Neural cell (in vitro differentiated cells): Measurements from ENCODE around the gene GLIS2. TPM values are rescaled to one million over a fixed set of nuclear protein-coding genes. Genes with fewer than 3 reads are reported as not detected.
"Not testable (repeated sequence)": the region's sequence is repeated elsewhere in the genome, so short reads cannot be mapped to it uniquely, and the experiment has no call there.

ENCODE experiments used
- H2AFZ ChIP-seq: fragments of 200-600, 300-800 bp; sonication (generic), shearing (Covaris generic); 2 replicates; pipeline ENCODE4 v1.6.0; 2014; ENCODE audit warnings: low read depth, mild to moderate bottlenecking, antibody characterized with exemption, low read length, moderate library complexity
- H3F3A ChIP-seq: fragments of 200-600 bp; shearing (Covaris generic); 2 replicates; pipeline ENCODE4 v1.6.1; 2016; ENCODE audit warnings: mild to moderate bottlenecking, moderate library complexity, mixed read lengths, antibody characterized with exemption, low read length; ENCODE audit not compliant: insufficient read depth, poor library complexity, severe bottlenecking
- H3K27ac ChIP-seq: fragments of 200-600, 300-800 bp; sonication (generic), shearing (Covaris generic); 2 replicates; pipeline ENCODE4 v1.5.1; 2014; ENCODE audit warnings: mild to moderate bottlenecking, low read length, moderate library complexity
- H3K27me3 ChIP-seq: fragments of 300-800, 200-600 bp; sonication (generic), shearing (Covaris generic); 2 replicates; pipeline ENCODE4 v1.6.0; 2014; ENCODE audit warnings: mild to moderate bottlenecking, low read depth, low read length, moderate library complexity; ENCODE audit not compliant: insufficient read depth
- H3K36me3 ChIP-seq: fragments of 300-800, 200-600 bp; sonication (generic), shearing (Covaris generic); 2 replicates; pipeline ENCODE4 v1.5.1; 2014; ENCODE audit warnings: mild to moderate bottlenecking, antibody characterized with exemption, low read length, moderate library complexity; ENCODE audit not compliant: insufficient read depth
- H3K4me2 ChIP-seq: fragments of 300-800, 200-600 bp; sonication (generic), shearing (Covaris generic); 2 replicates; pipeline ENCODE4 v1.6.0; 2014; ENCODE audit warnings: mild to moderate bottlenecking, low read length
- H3K4me3 ChIP-seq: fragments of 300-800, 200-600 bp; sonication (generic), shearing (Covaris generic); 2 replicates; pipeline ENCODE4 v1.5.1; 2014; ENCODE audit warnings: mild to moderate bottlenecking, low read length, moderate library complexity
- H3K79me2 ChIP-seq: fragments of 200-600 bp; shearing (Covaris generic); replicated peaks from 2 replicates; pipeline ENCODE4 v1.6.0; 2014; ENCODE audit warnings: mild to moderate bottlenecking, low read length, moderate library complexity; ENCODE audit not compliant: insufficient read depth
- H3K9ac ChIP-seq: fragments of 300-800, 200-600 bp; sonication (generic), shearing (Covaris generic); 2 replicates; pipeline ENCODE4 v1.6.1; 2016; ENCODE audit warnings: mild to moderate bottlenecking, low read length, mixed read lengths
- H3K9me2 ChIP-seq: fragments of 200-600 bp; shearing (Covaris generic); 2 replicates; pipeline ENCODE4 v1.6.1; 2016; ENCODE audit warnings: mild to moderate bottlenecking, low read length, mixed read lengths; ENCODE audit not compliant: insufficient read depth
- H3K9me3 ChIP-seq: fragments of 200-600, 300-800 bp; sonication (generic), shearing (Covaris generic); 2 replicates; pipeline ENCODE4 v1.6.1; 2016; ENCODE audit warnings: mild to moderate bottlenecking, mixed run types, low read length, moderate library complexity, mixed read lengths
- H4K20me1 ChIP-seq: fragments of 200-600 bp; shearing (Covaris generic); 2 replicates; pipeline ENCODE4 v1.6.1; 2016; ENCODE audit warnings: mild to moderate bottlenecking, mixed run types; ENCODE audit not compliant: insufficient read depth
- CTCF ChIP-seq: fragments of 450-650 bp; IDR thresholded peaks from 2 replicates; pipeline ENCODE4 v1.5.1; 2014; ENCODE audit warnings: antibody characterized with exemption, mild to moderate bottlenecking, moderate library complexity; ENCODE audit not compliant: poor library complexity, severe bottlenecking
- EP300 ChIP-seq: fragments of 450-650 bp; conservative IDR thresholded peaks from 2 replicates; pipeline ENCODE4 v1.6.1; 2014; ENCODE audit warnings: antibody characterized with exemption, mild to moderate bottlenecking, moderate library complexity; ENCODE audit not compliant: poor library complexity, severe bottlenecking
- EZH2 ChIP-seq: fragments of 200-600, 300-800 bp; shearing (Covaris generic), sonication (generic); IDR thresholded peaks from 2 replicates; pipeline ENCODE4 v1.6.1; 2014; ENCODE audit warnings: antibody characterized with exemption, low read length, borderline replicate concordance, mild to moderate bottlenecking; ENCODE audit not compliant: insufficient read depth, poor library complexity, severe bottlenecking
- MXI1 ChIP-seq: fragments of 450-650 bp; conservative IDR thresholded peaks from 2 replicates; pipeline ENCODE4 v1.6.1; 2014; ENCODE audit warnings: antibody characterized with exemption, mild to moderate bottlenecking; ENCODE audit not compliant: poor library complexity, severe bottlenecking
- POLR2AphosphoS5 ChIP-seq: IDR thresholded peaks from 2 replicates; pipeline ENCODE4 v1.6.1; 2012
- RAD21 ChIP-seq: fragments of 450-650 bp; conservative IDR thresholded peaks from 2 replicates; pipeline ENCODE4 v1.6.1; 2014; ENCODE audit warnings: antibody characterized with exemption, mild to moderate bottlenecking, moderate library complexity
- SMC3 ChIP-seq: fragments of 450-650 bp; conservative IDR thresholded peaks from 2 replicates; pipeline ENCODE4 v1.6.1; 2014; ENCODE audit warnings: antibody characterized with exemption, mild to moderate bottlenecking, moderate library complexity; ENCODE audit not compliant: poor library complexity
- TAF1 ChIP-seq: IDR thresholded peaks from 2 replicates; pipeline ENCODE4 v1.6.1; 2012; ENCODE audit warnings: low read depth
- polyA plus RNA-seq: library from polyadenylated mRNA; depleted of rRNA; stranded (reverse); fragments of >200 nt; gene quantifications from 2 replicates; pipeline ENCODE4 v1.2.3, GENCODE V29; 2014
- TF ChIP-seq, protein P1 (sequence below): IDR thresholded peaks from 2 replicates; pipeline ENCODE4 v1.6.1; 2012; ENCODE audit warnings: borderline replicate concordance

The GLIS2 gene
- polyA plus RNA-seq, 1 donor from 2014 or later: 2.6 TPM

DNA sequence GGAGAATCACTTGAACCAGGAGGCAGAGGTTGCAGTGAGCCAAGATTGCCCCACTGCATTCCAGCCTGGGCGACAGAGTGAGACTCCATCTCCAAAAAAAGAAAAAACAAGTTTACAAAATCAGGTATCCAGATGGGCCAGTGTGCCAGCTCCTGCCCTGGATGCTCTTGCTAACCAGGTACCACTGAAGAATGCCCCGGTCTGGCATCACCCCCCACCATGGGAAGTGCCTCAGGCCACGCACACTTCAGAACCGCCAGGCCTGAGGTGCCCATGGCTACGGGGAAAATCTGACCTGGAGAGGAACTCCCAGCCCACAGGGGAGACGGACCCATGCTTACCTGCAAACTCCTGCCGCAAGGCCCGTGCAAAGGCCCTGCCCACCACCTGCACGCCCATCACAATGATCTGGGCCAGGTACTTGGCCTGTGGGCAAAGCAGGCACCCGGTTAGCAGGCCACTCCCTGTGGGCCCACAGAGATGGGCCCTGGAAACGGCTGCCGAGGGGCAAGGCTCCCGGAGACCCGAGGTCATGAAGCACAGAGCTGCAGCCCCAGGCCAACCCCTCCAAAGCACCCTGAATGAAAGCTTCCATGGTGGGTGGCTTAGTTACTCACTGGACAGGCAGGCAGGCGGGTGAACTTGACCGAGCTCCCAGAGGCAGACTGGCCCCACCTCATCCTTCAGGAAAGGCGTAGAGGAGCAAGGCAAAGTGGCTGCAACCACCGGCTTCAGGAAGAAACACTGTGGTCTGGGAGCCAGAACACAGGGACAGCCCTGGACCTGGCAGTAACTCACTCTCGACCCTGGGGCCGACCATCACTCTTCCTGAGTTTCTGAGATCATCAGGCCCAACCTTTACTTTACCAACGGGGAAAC, 27.2 kb downstream of the GLIS2 start:
- H3K36me3 ChIP-seq: no peaks in the 10 kb centered on the region
- no peaks in the 10 kb centered on the region for H3K9me3 ChIP-seq
- H2AFZ ChIP-seq: no peak overlapping the region
- TF ChIP-seq TAF1 (no peak), EP300 (no peak), SMC3 (no peak), EZH2 (no peak), RAD21 (no peak), MXI1 (no peak), POLR2AphosphoS5 (no peak), CTCF (no peak)
- TF ChIP-seq, protein P1, sequence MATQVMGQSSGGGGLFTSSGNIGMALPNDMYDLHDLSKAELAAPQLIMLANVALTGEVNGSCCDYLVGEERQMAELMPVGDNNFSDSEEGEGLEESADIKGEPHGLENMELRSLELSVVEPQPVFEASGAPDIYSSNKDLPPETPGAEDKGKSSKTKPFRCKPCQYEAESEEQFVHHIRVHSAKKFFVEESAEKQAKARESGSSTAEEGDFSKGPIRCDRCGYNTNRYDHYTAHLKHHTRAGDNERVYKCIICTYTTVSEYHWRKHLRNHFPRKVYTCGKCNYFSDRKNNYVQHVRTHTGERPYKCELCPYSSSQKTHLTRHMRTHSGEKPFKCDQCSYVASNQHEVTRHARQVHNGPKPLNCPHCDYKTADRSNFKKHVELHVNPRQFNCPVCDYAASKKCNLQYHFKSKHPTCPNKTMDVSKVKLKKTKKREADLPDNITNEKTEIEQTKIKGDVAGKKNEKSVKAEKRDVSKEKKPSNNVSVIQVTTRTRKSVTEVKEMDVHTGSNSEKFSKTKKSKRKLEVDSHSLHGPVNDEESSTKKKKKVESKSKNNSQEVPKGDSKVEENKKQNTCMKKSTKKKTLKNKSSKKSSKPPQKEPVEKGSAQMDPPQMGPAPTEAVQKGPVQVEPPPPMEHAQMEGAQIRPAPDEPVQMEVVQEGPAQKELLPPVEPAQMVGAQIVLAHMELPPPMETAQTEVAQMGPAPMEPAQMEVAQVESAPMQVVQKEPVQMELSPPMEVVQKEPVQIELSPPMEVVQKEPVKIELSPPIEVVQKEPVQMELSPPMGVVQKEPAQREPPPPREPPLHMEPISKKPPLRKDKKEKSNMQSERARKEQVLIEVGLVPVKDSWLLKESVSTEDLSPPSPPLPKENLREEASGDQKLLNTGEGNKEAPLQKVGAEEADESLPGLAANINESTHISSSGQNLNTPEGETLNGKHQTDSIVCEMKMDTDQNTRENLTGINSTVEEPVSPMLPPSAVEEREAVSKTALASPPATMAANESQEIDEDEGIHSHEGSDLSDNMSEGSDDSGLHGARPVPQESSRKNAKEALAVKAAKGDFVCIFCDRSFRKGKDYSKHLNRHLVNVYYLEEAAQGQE: no peak
- H3K4me2 ChIP-seq: no peak overlapping the region
- no peaks in the 10 kb centered on the region for H3F3A ChIP-seq
- no peaks in the 10 kb centered on the region for H3K27me3 ChIP-seq
- H3K79me2 ChIP-seq: peaks cover 4% of the 10 kb centered on the region
- no peak overlapping the region for H3K27ac ChIP-seq
- no peak overlapping the region for H3K9ac ChIP-seq
- no peaks in the 10 kb centered on the region for H4K20me1 ChIP-seq
- no peak overlapping the region for H3K4me3 ChIP-seq
- H3K9me2 ChIP-seq: no peaks in the 10 kb centered on the region

GRCh38 chr16:4344300-4344982, 28.6 kb downstream of the GLIS2 start:
- H3K79me2 ChIP-seq, H3K4me3 ChIP-seq, H2AFZ ChIP-seq, H3K36me3 ChIP-seq, H4K20me1 ChIP-seq, H3K9me2 ChIP-seq, H3K9me3 ChIP-seq, H3K27me3 ChIP-seq, H3K4me2 ChIP-seq, H3F3A ChIP-seq, H3K9ac ChIP-seq, H3K27ac ChIP-seq: not testable (repeated sequence)
